HepG2 (cell line): ENCODE results near the gene LBX2. TPM values are rescaled to one million over a fixed set of nuclear protein-coding genes. Genes with fewer than 3 reads are reported as not detected.

Experiments
- ATF7-NPFF ChIP-seq: sonication (generic); formaldehyde crosslinking; IDR thresholded peaks from 2 replicates; pipeline ENCODE4 v1.8.1; 2023; ENCODE audit warnings: mild to moderate bottlenecking, low read depth, missing genetic modification reagents, moderate library complexity
- KMT2A ChIP-seq: sonication (generic); formaldehyde crosslinking; IDR thresholded peaks from 2 replicates; pipeline ENCODE4 v1.4.0; 2020; ENCODE audit warnings: missing genetic modification reagents
- NR2F2 ChIP-seq: IDR thresholded peaks from 2 replicates; pipeline ENCODE4 v1.6.1; 2012; ENCODE audit warnings: low read depth, inconsistent platforms, borderline replicate concordance
- PRDM15 ChIP-seq: sonication (generic); formaldehyde crosslinking; IDR thresholded peaks from 2 replicates; pipeline ENCODE4 v1.4.0; 2020; ENCODE audit warnings: missing genetic modification reagents
- RCOR2 ChIP-seq: IDR thresholded peaks from 2 replicates; pipeline ENCODE4 v1.6.1; 2016; ENCODE audit warnings: missing biosample characterization, missing genetic modification reagents
- SRF ChIP-seq: IDR thresholded peaks from 2 replicates; pipeline ENCODE4 v1.6.1; 2011; ENCODE audit warnings: mild to moderate bottlenecking, low read depth, low read length, moderate library complexity
- SRSF9 ChIP-seq: fragments of 200-400 bp; formaldehyde crosslinking; IDR thresholded peaks from 2 replicates; pipeline ENCODE4 v1.6.1; 2018; ENCODE audit warnings: borderline replicate concordance, mild to moderate bottlenecking, low read depth, low read length; ENCODE audit not compliant: insufficient read depth, poor library complexity, severe bottlenecking
- TOPORS ChIP-seq: sonication (generic); formaldehyde crosslinking; IDR thresholded peaks from 2 replicates; pipeline ENCODE4 v1.8.0; 2023; ENCODE audit warnings: mild to moderate bottlenecking, missing genetic modification reagents
- ZBTB42 ChIP-seq: sonication (generic); formaldehyde crosslinking; IDR thresholded peaks from 2 replicates; pipeline ENCODE4 v1.5.0; 2020; ENCODE audit warnings: mild to moderate bottlenecking, missing genetic modification reagents
- ZFYVE20 ChIP-seq: sonication (generic); formaldehyde crosslinking; IDR thresholded peaks from 2 replicates; pipeline ENCODE4 v1.8.0; 2023; ENCODE audit warnings: low read depth, mild to moderate bottlenecking, moderate library complexity, missing genetic modification reagents, borderline replicate concordance
- ZNF124 ChIP-seq: sonication (generic); formaldehyde crosslinking; IDR thresholded peaks from 2 replicates; pipeline ENCODE4 v1.4.0; 2020; ENCODE audit warnings: missing genetic modification reagents
- ZNF276 ChIP-seq: sonication (generic); formaldehyde crosslinking; IDR thresholded peaks from 2 replicates; pipeline ENCODE4 v1.4.0; 2020; ENCODE audit warnings: mild to moderate bottlenecking, low read depth, missing genetic modification reagents
- ZNF746 ChIP-seq: sonication (generic); formaldehyde crosslinking; IDR thresholded peaks from 2 replicates; pipeline ENCODE4 v1.8.0; 2022; ENCODE audit warnings: mild to moderate bottlenecking, missing genetic modification reagents
- polyA plus RNA-seq, 8 experiments: library from polyadenylated mRNA; depleted of rRNA in 3 of 8; stranded (reverse) in 7 of 8; unstranded in 1 of 8; fragments of >200 nt; fragmentation: Illumina TruSeq in 4 of 8; extraction: Trizol in 4 of 8; gene quantifications; 2 replicates each; pipeline versions ENCODE4 v1.2.1 to v1.2.3, GENCODE V29; 2011 to 2016; ENCODE audit warnings: low read depth in 4 of 8, missing spikeins in 1 of 8, mixed read lengths in 1 of 8; ENCODE audit not compliant: insufficient read depth in 1 of 8
- total RNA-seq, 5 experiments: library from RNA; depleted of rRNA; stranded (reverse); fragments of >200 nt; fragmentation: Illumina TruSeq; extraction: Trizol; gene quantifications; 2 replicates each; pipeline ENCODE4 v1.2.3, GENCODE V29; 2016; ENCODE audit warnings: low read depth in 1 of 5
- TF ChIP-seq, protein P1 (sequence below): sonication (generic); formaldehyde crosslinking; conservative IDR thresholded peaks from 2 replicates; pipeline ENCODE4 v1.8.0; 2022; ENCODE audit warnings: missing genetic modification reagents
- TF ChIP-seq, protein P2 (sequence below), 2 experiments: fragments of 450-650 bp in 1 of 2; sonication (generic) in 1 of 2; formaldehyde crosslinking; IDR thresholded peaks; 2 replicates each; pipeline versions ENCODE4 v1.5.0 to v1.8.0; 2020 to 2022; ENCODE audit warnings: mild to moderate bottlenecking in 1 of 2, missing genetic modification reagents in 1 of 2
- TF ChIP-seq, protein P3 (sequence below): IDR thresholded peaks from 2 replicates; pipeline ENCODE4 v1.6.1; 2012; ENCODE audit warnings: inconsistent platforms
- TF ChIP-seq, protein P4 (sequence below): sonication (generic); formaldehyde crosslinking; IDR thresholded peaks from 2 replicates; pipeline ENCODE4 v1.8.1; 2023; ENCODE audit warnings: missing genetic modification reagents, inconsistent platforms, borderline replicate concordance

Gene LBX2
- total and polyA plus RNA-seq, 2 of the 13 experiments (the other 11 are each of a cell fraction or from before 2014, with no cell fraction given), result 6.4 to 8.1 TPM

DNA sequence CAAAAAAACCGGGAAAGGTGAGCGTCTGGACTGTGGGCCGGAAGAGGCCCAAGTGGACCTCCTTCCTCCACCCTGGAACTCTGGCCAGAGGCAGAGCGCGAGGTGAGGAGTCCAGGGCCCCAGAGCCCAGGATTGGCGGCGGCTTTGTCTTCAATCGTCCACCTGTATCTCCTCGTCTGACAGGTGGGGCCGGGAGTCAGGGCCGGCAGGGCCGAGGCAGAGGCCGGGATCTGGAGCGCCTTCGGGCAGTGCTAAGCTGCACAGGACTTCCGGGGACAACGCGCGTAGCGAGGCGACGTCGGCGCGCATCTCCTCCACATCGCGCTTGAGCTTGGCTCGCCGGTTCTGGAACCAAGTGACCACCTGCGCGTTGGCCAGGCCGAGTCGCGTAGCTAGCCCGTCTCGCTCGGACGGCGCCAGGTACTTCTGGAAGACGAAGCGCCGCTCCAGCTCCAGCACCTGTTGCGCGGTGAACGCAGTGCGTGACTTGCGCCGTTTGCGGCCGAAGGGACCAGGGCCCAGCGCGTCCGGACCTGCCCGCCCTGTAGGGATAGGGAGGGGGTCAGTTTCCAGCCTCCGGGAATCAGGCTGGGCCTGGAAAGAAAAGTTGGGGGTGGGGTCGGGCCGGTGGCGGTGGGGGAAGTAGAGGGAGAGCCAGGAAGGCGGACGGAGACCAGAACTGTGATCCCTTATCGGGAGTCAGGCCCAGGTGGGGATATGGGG is 1.5 kb downstream of the LBX2 start (continued):
- TF ChIP-seq, protein P1, sequence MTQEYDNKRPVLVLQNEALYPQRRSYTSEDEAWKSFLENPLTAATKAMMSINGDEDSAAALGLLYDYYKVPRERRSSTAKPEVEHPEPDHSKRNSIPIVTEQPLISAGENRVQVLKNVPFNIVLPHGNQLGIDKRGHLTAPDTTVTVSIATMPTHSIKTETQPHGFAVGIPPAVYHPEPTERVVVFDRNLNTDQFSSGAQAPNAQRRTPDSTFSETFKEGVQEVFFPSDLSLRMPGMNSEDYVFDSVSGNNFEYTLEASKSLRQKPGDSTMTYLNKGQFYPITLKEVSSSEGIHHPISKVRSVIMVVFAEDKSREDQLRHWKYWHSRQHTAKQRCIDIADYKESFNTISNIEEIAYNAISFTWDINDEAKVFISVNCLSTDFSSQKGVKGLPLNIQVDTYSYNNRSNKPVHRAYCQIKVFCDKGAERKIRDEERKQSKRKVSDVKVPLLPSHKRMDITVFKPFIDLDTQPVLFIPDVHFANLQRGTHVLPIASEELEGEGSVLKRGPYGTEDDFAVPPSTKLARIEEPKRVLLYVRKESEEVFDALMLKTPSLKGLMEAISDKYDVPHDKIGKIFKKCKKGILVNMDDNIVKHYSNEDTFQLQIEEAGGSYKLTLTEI (CRISPR knock-in tag), result no peak
- TF ChIP-seq SRF (no peak), PRDM15 (CRISPR knock-in tag) (peak; percentile 21; the same call in 1 of the 2 replicates), ZFYVE20 (CRISPR knock-in tag) (0 out of 2 replicates have a peak, but pooled peaks have one; percentile 51), ZNF746 (CRISPR knock-in tag) (no peak), SRSF9 (no peak), TOPORS (CRISPR knock-in tag) (0 out of 2 replicates have a peak, but pooled peaks have one; percentile 48), ZBTB42 (no peak), ZNF276 (CRISPR knock-in tag) (0 out of 2 replicates have a peak, but pooled peaks have one; percentile 40), RCOR2 (CRISPR knock-in tag) (no peak), NR2F2 (no peak), ATF7-NPFF (no peak), KMT2A (CRISPR knock-in tag) (peak; percentile 10; the same call in 1 of the 2 replicates), ZNF124 (CRISPR knock-in tag) (no peak)
- TF ChIP-seq, protein P2, sequence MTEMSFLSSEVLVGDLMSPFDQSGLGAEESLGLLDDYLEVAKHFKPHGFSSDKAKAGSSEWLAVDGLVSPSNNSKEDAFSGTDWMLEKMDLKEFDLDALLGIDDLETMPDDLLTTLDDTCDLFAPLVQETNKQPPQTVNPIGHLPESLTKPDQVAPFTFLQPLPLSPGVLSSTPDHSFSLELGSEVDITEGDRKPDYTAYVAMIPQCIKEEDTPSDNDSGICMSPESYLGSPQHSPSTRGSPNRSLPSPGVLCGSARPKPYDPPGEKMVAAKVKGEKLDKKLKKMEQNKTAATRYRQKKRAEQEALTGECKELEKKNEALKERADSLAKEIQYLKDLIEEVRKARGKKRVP (CRISPR knock-in tag; IDR thresholded peaks at IDR 0.05), result 0 out of 4 replicates have a peak, but pooled peaks of 1 of the 2 experiments have one; percentile 26
- TF ChIP-seq, protein P3, sequence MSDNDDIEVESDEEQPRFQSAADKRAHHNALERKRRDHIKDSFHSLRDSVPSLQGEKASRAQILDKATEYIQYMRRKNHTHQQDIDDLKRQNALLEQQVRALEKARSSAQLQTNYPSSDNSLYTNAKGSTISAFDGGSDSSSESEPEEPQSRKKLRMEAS, result no peak
- TF ChIP-seq, protein P4, sequence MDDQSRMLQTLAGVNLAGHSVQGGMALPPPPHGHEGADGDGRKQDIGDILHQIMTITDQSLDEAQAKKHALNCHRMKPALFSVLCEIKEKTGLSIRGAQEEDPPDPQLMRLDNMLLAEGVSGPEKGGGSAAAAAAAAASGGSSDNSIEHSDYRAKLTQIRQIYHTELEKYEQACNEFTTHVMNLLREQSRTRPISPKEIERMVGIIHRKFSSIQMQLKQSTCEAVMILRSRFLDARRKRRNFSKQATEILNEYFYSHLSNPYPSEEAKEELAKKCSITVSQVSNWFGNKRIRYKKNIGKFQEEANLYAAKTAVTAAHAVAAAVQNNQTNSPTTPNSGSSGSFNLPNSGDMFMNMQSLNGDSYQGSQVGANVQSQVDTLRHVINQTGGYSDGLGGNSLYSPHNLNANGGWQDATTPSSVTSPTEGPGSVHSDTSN (CRISPR knock-in tag), result no peak
